Endothelial cell of umbilical vein (primary cell): ENCODE measurements around the gene CREB3L2.

Experiments
- FOS ChIP-seq: IDR thresholded peaks from 2 replicates; pipeline ENCODE4 v1.6.1; 2011; ENCODE audit warnings: mild to moderate bottlenecking, low read length, moderate library complexity, borderline replicate concordance; ENCODE audit not compliant: insufficient read depth
- MAX ChIP-seq: IDR thresholded peaks from 2 replicates; pipeline ENCODE4 v1.6.1; 2011; ENCODE audit not compliant: insufficient read depth, insufficient read length
- POLR2A ChIP-seq: IDR thresholded peaks from 2 replicates; pipeline ENCODE4 v1.6.1; 2012; ENCODE audit warnings: low read depth, mild to moderate bottlenecking, control low read depth, low read length

- TF ChIP-seq POLR2A (no peak), FOS (no peak), MAX (no peak)
Observed at GRCh38 chr7:137828456-137828855, 173.4 kb downstream of the CREB3L2 start.
